ENCODE measurements around the gene FBXL7.

Gene FBXL7

GRCh38 chr5:15914638-15915037 lies 414.7 kb downstream of the FBXL7 start:
- no peak for DNase-seq

DNA sequence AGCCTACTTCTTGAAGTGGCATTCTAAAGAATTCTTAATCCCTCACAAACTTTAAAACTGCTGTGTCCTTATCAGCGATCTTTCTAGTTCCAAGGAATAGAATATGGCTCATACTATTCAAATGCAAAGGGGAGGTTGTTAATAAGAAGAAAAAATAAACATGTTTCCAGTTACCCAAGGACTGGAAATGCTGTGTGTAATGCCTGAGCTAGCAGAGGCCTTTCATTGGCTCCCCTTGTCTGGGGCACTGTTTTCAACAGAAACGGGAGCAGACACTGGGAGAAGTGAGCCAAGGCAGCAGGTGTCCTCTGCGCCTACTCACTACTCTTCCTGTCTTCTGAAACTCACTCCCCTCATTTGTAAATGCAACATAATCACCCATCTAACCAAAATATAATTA lies 426.6 kb downstream of the FBXL7 start:
- DNase-seq, result no peak

GRCh38 chr5:15927710-15928380 lies 427.9 kb downstream of the FBXL7 start:
- no peak for DNase-seq

- DNase-seq, result no peak
These were observed 429.8 kb downstream of the FBXL7 start for GRCh38 chr5:15929611-15930263.

DNA sequence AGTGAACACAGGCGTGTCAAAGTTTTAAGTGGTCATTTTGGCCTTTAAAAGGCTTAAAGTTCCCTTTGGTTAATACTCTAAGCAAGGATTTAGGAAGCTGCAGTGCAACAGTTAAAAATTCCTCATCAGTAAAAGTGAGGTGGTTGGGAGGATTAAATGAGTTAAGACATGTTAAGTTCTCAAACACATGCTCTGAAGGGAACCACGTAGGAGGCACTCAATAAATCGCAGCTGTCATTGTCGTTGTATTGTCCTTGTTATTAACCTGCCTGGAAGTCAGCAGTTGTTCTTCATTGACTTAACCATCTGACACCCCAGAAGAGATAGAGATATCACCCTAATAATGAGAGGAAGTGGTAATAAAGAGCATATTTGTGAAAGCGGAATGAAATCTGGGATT lies 432.1 kb downstream of the FBXL7 start:
- no peak for DNase-seq

GRCh38 chr5:15933259-15934207 lies 433.6 kb downstream of the FBXL7 start:
- DNase-seq, result no peak

DNA sequence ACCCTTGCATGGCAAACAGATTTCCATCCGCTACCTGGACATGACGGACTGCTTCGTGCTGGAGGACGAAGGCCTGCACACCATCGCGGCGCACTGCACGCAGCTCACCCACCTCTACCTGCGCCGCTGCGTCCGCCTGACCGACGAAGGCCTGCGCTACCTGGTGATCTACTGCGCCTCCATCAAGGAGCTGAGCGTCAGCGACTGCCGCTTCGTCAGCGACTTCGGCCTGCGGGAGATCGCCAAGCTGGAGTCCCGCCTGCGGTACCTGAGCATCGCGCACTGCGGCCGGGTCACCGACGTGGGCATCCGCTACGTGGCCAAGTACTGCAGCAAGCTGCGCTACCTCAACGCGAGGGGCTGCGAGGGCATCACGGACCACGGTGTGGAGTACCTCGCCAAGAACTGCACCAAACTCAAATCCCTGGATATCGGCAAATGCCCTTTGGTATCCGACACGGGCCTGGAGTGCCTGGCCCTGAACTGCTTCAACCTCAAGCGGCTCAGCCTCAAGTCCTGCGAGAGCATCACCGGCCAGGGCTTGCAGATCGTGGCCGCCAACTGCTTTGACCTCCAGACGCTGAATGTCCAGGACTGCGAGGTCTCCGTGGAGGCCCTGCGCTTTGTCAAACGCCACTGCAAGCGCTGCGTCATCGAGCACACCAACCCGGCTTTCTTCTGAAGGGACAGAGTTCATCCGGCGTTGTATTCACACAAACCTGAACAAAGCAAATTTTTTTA lies 436.7 kb downstream of the FBXL7 start:
- DNase-seq, result no peak

DNA sequence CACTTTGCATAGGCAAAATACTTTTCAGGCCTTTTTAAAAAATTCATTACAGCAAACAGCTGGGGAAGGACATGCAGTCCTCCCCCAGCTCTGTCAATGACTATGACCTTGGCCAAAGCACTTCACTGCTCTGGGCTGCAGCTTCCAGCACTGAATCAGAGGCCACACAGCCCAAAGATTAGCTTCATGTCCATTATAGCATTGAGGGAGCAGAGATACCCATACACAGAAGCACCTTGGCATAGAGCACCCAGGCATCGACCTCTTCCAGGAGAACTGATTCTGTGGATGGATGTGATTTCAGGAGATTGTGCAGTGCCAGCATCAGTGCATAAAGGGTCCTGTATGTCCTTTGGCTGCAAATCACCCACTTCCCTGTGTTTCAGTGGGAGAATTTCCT lies 437.7 kb downstream of the FBXL7 start:
- DNase-seq, result no peak

DNA sequence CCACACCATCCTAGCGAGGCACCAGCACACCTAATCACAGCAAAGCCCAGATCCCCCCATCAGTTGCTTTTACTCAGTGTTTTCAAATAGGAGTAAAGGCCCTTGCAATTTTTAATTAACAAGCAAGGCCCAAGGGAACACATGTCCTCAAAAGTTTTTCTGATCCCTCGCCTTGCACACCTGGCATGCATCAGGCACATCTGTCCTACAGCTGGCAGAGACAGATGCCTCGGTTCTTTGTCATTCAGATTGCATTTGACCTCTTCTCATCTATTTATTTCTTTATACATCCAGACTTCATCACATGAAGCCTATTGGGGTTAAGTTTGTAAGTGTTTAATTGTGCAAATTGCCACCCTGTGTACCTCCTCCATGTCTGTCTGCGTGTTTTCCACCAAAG lies 438.2 kb downstream of the FBXL7 start:
- DNase-seq, result no peak

- DNase-seq, result no peak
These were observed 439.0 kb downstream of the FBXL7 start for GRCh38 chr5:15938961-15939360.

DNA sequence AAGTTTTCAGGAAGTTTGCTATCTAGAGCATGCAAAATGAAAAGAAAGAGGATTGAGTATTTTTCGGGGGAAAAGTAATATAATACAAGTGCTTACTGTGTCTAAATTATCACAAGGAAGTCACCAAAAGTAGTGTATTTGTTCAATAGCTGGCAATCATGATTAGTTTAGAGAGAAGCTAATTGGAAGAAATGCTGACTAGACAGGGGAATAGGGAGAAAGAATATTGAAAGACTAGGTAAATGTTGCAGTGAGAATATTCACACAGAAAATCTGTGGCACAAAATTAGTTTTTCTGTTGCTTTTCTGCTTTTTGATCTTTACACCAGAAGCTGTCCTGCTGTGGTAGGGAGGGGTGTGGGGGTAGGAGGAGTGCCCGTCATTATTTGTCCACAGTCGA lies 440.9 kb downstream of the FBXL7 start:
- DNase-seq, result no peak

- no peak for DNase-seq
These were observed 443.5 kb downstream of the FBXL7 start for GRCh38 chr5:15943487-15943886.

- DNase-seq, result no peak
These were observed 446.0 kb downstream of the FBXL7 start for GRCh38 chr5:15946026-15946425.

DNA sequence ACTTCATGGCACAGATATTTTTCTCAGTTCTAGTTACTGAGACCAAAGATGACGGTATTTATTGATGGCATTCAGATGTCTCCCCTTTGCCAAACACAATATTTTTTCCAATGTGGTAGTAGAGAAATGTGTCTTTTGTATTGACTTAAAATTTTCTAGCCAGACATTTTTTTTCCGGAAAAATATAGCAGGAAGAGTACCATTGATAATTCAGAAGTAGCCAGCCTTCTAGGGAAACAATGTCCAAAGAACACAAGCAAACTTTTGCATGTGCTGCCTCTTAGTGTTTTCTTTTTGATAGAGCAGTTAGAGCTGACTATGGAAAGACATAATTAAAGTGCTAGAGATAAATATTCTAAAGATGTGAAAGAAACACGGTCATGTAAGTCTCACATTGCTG lies 448.2 kb downstream of the FBXL7 start:
- DNase-seq, result no peak

DNA sequence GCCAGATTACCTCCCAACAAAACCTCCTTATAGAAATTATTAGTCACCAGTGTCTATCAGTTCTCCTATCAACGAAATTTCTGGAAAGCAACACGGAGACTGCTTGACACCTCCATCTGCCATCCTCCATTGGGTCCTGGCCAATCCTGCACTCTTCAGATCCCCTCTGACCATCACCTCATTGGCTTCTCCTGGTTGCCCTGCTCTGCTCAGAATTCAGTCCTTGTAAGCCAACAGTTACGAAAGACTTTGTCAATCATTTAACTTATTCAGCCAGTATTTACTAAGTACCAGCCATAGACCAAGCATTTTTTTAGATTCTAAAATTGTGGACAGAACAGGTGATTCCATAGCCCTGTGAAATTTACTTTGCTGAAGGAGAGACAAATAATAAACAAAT lies 451.1 kb downstream of the FBXL7 start:
- no peak for DNase-seq

- DNase-seq, result no peak
These were observed 451.6 kb downstream of the FBXL7 start for GRCh38 chr5:15951550-15951949.

- no peak for DNase-seq
These were observed 456.6 kb downstream of the FBXL7 start for GRCh38 chr5:15956622-15957021.

DNA sequence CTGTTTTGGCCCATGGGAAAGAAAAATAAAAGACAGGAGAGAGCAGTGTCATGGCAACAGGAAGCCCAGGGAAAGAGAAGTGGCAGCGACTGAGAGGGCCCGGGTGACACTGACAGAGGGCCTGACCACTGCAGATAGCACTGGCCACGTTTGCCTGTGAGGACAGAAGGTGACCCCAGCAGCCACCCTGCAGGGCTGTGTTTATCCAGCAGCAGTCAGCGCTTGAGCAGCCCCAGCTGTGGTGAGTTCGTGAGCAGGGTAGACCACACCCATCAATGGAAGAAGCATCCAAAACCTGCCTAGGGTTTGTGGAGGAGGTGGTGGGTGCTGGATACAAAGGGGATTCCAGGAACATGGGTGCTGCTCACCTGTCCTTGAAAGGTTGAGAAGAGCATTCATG lies 457.1 kb downstream of the FBXL7 start:
- DNase-seq, result no peak

GRCh38 chr5:15959370-15960164 lies 459.6 kb downstream of the FBXL7 start:
- DNase-seq, result no peak

- no peak for DNase-seq
These were observed 466.2 kb downstream of the FBXL7 start for GRCh38 chr5:15966066-15966640.

GRCh38 chr5:15966651-15967050 lies 466.7 kb downstream of the FBXL7 start:
- DNase-seq, result no peak

DNA sequence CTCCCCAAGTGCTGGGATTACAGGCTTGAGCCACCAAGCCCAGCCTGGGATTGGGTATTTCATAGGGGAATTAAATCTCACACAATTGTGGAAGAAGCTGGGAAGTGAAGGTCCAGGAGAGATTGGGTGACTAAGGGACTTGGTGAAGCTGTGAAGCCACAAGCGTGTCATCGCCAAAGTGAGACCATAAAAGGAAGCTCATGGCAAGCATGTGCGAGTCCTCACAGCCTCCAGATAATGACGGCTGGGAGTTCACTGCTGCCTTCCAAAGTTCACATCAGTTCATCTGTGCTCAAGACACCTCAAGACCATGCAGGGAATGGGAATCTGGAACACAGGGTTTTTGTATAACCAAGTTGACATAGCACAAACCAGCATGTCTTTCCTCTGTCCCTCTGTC lies 469.0 kb downstream of the FBXL7 start:
- DNase-seq, result no peak
